GM21423 (cell line): Measurements from ENCODE around the gene C6orf52.
"Not testable (repeated sequence)": the region's sequence is repeated elsewhere in the genome, so short reads cannot be mapped to it uniquely, and the experiment has no call there.

Source experiments
- ATAC-seq: cut with Tn5 transposase; IDR thresholded peaks from one replicate; pipeline ENCODE4 v1.9.1; 2021; ENCODE audit warnings: mild to moderate bottlenecking, moderate library complexity; ENCODE audit not compliant: unreplicated experiment

The C6orf52 gene

DNA sequence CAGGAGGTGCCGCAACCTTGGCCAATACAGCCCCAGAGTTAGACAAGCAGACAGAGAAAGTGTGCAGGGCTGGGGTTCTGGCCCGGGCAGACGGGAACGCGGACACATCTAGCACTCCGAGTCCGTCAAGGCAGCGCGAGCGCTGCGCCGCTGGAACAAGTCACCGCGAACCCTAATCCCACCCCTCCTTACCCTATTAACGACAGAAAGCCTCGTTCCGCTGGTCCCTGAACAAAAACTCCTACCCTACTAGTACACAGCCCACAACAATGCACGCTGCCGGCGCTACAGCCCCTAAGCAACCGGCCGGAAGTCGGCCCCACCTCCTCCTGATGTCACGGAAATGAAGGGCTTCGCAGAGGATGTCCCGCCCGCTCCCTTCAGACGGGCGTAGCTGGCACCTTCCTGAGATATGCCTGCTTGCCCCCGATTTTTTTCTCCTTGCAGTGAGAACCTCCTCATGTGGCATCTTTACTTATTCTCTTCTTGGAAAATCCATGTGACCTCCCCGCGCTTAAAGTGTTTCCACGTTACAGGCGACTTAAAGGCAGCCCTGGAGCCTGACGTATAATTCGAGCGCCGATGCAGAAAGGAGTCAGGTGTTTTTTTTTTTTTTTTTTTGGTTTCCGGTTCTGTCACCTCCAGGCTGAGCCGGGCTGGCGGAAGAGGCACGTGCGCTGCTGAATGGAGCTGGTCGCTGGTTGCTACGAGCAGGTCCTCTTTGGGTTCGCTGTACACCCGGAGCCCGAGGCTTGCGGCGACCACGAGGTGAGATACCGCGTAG, at the start of gene C6orf52, which contains the start of gene PAK1IP1:
Gene C6orf52 (minus strand): TSS at position 315 of the 784 bp plus-strand sequence. CDS start 7,066 bp downstream, outside the sequence.
Gene PAK1IP1 (plus strand): TSS at position 671 of the 784 bp plus-strand sequence. CDS start 14 bp downstream, at position 685.
- peak; percentile 98 for ATAC-seq

DNA sequence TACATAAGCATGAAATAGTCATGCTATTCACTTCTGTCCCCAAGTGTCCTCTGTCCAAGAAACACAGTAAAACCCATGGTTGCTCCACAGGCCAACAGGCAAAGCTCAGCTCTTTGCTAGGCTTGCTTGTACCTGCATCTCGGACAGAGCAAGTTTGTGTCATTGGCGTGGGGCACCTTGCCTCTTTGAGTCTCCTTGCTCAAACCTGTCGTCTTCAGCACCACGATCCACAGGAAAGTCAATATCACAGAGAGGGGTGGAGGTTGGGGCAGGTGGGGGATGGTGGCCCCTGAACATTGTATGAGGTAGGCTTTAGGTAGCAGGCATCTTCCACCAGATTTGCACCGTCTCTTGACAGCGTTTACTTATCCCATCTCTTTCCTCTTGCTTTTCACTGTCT, 49.1 kb upstream of the C6orf52 start:
- no peak for ATAC-seq

DNA sequence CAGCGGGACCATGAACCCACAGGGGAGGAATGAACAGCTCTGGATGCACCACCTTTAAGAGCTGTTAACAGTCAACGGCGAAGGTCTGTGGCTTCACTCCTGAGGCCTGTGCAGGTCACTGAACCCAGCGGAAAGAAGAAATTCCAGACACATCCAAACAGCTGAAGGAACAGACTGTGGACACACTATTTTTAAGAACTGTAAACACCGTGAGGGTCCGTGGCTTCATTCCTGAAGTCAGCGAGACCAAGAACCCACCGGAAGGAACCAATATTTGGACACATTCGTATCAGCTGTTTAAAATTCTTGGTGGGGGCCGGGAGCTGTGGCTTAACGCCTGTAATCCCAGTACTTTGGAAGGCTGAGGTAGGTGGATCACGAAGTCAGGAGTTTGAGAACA, 47.8 kb upstream of the C6orf52 start:
- no peak for ATAC-seq

DNA sequence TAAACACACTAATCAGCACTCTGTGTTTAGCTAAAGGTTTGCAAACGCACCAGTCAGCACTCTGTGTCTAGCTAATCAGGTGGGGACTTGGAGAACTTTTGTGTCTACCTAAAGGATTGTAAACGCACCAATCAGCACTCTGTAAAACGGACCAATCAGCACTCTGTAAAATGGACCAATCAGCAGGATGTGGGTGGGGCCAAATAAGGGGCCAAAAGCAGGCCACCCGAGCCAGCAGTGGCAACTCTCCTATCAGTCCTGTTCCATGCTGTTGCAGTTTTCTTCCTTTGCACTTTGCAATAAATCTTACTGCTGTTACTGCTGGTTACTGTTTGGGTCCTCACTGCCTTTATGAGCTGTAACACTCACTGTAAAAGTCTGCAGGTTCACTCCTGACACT, 47.2 kb upstream of the C6orf52 start:
- not testable (repeated sequence) for ATAC-seq

DNA sequence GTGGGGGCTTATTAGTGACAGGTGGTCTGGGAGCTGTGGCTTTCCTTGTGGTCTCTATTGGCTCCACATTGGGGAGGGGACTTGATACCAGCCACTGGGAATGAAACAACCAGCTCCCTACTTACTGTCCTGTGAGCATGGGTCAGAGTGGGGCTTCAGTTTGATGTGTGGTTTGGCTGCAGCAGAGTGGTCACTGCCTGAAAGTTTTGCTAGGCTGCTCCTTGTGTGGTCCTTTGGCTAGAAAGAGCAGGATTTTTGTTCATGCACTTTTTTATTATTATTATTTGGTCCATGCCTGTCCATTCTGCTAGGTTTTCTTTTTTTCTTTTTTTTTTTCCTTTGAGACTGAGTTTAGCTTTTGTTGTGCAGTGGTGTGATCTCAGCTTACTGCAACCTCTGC, 45.6 kb upstream of the C6orf52 start:
- ATAC-seq, result no peak

DNA sequence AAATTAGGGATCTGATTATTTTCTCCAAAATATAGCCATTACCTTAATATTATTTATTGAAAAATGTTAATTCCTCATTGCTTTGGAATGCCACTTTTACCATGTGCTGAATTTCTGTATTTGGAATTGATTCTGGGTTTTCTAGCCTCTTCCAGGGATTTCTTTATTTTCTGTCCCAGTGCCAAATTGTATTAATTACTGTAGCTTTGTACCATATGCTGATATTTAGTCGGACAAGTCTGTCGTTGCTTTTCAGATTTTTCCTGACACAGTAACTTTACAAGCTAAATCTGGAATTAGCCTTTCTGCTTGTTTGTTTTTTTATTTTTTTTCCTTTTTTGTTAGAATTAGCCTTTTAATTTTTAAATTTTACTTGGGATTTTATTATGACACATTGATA, 42.3 kb upstream of the C6orf52 start:
- no peak for ATAC-seq

DNA sequence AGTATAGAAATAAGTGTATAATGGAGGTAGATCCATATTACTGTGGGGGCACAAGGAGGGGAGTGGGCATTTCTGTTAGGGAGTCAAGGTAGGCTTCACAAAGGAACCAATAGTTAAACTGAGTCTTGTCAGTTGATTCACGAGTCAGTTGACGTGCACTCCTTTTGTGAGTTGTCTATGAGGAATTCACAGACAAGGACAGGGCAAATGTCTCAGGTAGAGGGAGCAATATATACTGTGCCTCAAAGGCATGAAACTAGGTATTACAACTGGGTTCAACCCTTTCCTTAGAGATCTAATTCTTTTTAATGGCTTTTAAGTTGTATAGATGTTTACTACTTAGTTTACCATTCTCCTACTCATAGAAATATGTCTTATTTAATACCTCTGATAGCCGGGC, 39.4 kb upstream of the C6orf52 start:
- ATAC-seq, result no peak

DNA sequence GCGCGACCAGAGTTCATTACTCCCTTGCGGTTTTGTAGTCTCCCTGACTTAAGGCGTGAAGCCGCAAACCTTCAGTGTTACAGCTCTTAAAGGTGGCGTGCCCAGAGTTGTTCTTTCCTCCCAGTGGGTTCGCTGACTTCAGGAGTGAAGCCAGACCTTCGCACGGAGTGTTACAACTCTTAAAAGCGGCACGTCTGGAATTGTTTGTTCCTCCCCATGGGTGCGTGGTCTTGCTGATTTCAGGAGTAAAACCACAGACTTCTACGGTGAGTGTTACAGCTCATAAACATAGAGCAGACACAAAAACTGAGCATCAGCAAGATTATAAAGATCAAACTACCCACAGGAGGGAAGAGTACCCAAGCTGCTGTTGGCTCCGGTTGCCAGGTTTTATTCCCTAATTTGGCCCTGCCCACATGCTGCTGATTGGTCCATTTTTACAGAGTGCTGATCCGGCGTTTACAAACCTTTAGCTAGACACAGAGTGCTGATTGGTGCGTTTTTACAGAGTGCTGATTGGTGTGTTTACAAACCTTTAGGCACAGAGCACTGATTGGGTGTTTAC, 38.8 kb upstream of the C6orf52 start:
- ATAC-seq, result no peak

DNA sequence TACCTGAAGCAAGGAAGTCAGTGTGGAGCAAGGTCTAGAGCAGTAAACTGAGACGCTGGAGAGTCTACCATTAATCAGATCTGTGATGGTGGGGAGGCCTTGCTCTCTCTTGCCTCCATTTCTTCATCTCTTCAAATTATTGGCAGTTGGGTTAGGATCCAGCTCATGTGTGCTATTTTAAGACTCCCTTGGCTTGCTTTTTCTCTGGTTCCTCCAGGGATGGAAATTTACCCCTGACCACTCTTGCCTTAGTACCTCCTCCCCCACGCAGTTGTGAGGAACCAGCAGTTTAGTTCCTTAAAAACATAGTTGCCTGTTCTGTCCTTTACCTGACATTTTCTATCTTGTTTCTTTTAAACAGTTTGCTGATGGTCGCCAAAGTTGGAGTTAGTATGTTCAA, 35.8 kb upstream of the C6orf52 start:
- ATAC-seq, result no peak

DNA sequence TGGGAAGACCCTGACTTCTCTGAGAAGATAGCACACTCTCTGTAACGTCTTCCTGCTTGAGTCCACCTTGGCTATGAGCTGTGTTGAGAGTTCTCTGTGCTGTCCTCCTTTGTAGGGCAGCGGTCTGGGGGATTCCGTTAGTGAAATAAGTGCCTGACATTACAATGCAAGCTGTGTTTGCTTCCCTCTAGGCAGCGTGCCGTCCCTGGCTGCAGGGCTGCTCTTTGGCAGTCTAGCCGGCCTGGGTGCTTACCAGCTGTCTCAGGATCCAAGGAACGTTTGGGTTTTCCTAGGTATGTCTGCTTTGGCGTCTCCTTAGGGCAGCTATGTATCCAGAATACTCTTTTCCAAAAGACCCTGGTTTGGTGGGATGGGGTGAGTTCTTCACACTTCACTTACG, 31.3 kb upstream of the C6orf52 start:
- ATAC-seq, result no peak

DNA sequence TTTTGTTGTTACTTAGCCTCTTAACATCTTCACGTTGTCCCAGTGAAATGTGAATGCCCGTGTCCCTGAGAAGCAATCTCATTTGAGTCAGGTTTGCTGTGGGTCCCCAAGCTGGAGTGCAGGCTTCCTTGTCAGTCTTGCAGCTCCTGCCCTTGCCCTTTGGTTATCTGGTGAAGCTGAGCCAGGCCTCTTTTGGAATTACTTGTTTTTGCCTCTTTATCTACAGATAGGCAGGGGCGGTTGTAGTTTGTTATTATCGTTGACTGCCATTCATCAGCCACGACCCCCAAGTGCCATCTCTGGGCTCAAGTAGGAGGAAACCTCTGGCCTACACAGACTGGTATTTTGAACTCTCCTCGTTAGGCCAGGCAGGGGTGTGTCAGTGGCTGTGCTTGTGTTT, 30.6 kb upstream of the C6orf52 start:
- no peak for ATAC-seq

DNA sequence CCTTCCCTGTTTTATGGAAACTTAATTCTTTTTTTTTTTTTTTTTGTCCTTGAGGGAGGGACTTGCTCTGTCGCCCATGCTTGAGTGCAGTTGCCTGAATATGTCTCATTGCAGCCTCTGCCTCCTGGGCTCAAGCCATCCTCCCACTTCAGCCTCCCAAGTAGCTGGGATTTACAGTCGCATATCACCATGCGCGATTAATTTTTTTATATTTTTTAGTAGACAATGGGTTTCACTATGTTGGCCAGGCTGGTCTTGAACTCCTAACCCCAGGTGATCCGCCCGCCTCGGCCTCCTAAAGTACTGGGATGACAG, 29.1 kb upstream of the C6orf52 start:
- ATAC-seq, result no peak

DNA sequence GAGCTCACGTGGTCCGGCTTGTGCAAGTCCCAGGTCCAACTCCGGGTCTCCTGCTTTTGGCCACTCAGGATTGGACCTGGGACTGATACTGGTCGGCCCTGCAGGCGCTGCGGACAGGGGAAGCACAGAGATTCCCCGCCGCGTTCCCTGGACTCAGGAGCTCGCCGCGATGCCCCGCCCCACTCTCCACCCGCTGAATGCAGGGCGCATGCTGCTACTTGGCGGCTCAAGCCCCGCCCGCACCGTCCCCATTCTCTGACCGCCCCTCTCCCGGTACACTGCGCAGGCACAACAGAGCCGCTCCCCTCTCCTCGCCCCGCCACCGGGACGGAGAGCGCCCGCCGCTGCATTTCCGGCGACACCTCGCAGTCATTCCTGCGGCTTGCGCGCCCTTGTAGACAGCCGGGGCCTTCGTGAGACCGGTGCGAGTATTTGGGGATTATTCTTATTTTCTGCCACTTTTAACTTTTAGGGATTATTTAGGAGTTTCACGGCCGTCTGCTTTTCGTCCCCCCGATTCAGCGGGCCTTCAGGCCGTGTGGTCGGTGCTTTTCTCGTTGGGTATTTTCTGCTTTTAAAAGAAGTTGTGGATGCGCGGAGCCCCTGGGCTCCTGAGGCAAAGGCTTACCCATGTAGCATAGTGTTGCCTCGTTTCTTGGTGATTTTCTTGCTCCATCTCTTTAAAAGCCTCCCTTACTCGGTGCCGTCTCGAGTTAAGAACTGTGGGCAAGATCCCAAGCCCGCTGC, 28.6 kb upstream of the C6orf52 start, which contains the start of gene TMEM14C:
Gene TMEM14C (plus strand): TSS at position 251 of the 747 bp plus-strand sequence. CDS start 1,544 bp downstream, outside the sequence.
- ATAC-seq, result peak; percentile 95

DNA sequence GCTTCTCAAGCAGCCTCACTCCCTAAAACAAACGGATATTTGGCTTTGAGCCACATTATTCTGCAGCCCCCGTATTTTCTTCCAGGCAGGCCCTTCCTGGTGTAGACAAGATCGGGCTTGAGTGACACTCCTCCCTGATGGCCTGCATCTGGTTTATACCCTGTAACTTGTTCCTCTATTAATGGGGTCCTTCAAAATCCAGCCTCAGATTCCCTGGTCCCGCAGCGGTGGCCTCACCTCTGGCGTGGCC, 28.1 kb upstream of the C6orf52 start:
- no peak for ATAC-seq

DNA sequence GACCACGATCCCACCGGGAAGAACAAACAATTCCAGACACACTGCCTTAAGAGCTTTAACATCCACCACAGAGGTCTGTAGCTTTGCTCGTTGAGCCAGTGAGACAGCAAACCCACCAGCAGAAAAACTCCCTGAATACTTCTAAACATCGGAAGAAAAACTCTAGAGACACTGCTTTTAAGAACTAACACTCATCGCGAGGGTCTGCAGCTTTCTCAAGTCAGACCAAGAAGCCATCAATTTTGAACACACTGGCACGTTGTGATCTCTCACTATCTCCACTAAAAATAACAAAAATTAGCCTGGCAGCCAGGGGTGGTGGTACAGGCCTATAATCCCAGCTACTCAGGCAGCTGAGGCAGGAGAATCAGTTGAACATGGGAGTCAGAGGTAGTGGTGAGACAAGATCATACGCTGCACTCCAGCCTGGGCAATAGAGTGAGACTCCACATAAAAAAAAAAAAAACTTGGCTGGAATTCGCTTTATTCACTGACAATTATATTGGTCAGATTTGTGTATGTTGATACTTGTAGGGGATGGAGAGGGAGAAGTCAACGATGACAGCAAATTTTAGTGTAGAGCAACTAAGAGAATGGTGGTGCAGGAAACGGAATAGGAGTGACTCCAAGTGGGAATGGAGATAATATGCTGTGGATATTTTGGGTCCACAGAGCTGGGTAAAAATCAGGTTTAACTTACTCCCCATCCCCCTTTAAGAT, 27.6 kb upstream of the C6orf52 start:
- no peak for ATAC-seq

DNA sequence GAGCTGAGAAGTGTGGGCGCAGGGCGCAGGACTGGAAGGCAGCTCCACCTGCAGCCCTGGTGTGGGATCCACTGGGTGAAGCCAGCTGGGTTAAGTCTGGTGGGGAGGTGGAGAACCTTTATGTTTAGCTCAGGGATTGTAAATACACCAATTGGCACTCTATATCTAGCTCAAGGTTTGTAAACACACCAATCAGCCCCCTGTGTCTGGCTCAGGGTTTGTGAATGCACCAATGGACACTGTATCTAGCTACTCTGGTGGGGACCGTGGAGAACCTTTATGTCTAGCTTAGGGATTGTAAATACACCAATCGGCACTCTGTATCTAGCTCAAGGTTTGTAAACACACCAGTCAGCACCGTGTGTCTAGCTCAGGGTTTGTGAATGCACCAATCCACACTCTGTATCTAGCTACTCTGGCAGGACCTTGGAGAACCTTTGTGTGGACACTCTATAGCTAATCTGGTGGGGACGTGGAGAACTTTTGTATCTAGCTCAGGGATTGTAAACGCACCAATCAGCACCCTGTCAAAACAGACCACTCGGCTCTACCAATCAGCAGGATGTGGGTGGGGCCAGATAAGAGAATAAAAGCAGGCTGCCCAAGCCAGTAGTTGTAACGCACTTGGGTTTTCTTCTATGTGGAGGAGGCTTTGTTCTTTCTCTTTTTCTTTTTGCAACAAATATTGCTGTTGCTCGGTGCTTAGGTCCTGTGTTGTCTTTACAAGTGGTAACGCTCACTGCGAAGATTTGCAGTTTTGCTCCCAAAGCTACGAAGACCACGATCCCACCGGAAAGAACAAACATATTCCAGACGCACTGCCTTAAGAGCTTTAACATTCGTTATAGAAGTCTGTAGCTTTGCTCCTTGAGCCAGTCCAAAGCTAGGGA, 26.8 kb upstream of the C6orf52 start:
- not testable (repeated sequence) for ATAC-seq

DNA sequence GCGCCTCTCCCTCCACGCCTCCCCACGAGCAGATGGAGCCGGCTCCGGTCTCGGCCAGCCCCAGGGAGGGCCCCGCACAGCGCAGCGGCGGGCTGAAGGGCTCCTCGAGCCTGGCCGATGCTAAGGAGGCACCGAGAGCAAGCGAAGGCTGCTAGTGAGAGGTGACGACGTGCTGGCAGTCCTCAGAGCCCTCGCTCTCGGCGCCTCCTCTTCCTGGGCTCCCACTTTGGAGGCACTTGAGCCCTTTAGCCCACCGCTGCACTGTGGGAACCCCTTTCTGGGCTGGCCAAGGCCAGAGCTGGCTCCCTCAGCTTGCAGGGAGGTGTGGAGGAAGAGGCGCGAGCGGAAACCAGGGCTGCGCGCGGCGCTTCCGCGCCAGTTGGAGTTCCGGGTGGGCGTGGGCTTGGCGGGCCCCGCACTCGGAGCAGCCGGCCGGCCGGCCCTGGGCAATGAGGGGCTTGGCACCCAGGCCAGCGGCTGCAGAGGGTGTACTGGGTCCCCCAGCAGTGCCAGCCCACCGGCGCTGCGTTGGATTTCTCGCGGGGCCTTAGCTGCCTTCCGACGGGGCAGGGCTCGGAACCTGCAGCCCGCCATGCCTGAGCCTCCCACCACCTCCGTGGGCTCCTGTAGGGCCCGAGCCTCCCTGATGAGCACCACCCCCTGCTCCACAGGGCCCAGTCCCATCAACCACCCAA, 26.0 kb upstream of the C6orf52 start:
- no peak for ATAC-seq

DNA sequence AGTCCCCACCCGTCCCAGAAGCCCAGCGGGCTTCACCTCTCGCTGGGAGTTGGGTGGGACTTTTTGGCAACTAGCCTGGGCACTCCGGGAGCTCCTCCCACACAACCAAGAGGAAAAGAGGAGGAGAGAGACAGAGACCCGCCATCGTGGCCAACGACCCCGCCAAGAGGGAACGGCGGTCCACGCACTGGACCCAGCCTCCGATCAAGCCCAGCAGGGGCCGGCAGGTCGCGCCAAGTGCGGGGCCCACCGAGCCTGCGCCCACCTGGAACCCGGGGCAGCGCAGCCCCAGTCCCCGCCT, 25.5 kb upstream of the C6orf52 start:
- no peak for ATAC-seq

DNA sequence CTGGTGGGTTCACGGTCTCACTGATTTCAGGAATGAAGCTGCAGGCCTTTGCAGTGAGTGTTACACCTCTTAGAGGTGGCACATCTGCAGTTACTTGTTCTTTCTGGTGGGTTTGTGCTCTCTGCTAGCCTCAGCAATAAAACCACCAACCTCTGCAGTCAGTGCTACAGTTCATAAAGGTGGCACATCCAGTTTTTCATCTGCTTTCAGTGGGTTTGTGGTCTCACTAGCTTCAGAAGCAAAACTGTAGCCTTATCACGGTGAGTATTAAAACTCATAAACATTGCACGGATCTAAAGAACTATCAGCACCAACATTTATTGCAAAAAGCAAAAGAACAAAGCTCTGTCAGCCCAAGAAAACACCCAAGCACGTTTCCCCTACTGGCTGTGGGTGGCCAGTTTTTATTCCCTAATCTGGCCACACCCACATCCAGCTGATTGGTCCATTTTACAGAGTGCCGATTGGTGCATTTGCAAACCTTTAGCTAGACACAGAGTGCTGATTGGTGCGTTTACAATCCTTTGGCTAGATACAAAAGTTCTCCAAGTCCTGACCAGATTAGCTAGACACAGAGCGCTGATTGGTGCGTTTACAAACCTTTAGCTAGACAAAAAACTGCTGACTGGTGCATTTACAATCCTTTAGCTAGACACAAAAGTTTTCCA, 25.0 kb upstream of the C6orf52 start:
- ATAC-seq, result no peak

DNA sequence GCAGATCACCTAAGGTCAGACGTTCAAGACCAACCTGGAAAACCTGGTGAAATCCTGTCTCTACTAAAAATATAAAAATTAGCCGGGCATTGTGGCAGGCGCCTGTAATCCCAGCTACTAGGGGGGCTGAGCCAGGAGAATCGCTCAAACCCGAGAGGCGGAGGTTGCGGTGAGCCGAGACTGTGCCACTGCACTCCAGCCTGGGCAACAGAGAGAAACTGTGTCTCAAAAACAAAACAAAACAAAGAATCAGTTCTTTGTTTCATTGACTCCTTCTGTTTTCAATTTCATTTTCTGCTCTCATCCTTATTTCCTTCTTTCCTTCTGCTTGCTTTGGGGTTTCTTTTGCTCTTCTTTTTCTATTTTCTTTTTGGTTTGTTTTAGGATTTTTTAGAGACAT, 19.5 kb upstream of the C6orf52 start:
- ATAC-seq, result no peak
